Measurements from ENCODE around the gene UBE3A. TPM values are rescaled to one million over a fixed set of nuclear protein-coding genes. Genes with fewer than 3 reads are reported as not detected.
A peak's percentile ranks its signal among the peaks of the same experiment; 100 is the strongest.

Gene UBE3A
- total RNA-seq, 2 donors from 2014 or later = 39.5 to 104 TPM

GRCh38 chr15:25345943-25346342, 92.9 kb downstream of the UBE3A start:
- peak; percentile 12 for ATAC-seq (ENCODE audit: insufficient number of reproducible peaks, low FRiP score, low read depth)
- Histone ChIP-seq H3K4me1 (ENCODE audit: control insufficient read depth in 1 of 2, low read depth in 2 of 2) (peaks cover 15 to 16% of the 10 kb centered on the region in 2 donors), H3K9me3 (no peaks in the 10 kb centered on the region), H3K27me3 (replicated peaks; ENCODE audit: insufficient read depth) (no peaks in the 10 kb centered on the region), H3K27ac (peak overlapping the region in 1 of 2 donors; percentile 47), H3K36me3 (no peaks in the 10 kb centered on the region), H3K4me3 (no peak overlapping the region)
- DNase-seq (ENCODE audit: low spot score) = peak; percentile 7
- TF ChIP-seq, protein P1, sequence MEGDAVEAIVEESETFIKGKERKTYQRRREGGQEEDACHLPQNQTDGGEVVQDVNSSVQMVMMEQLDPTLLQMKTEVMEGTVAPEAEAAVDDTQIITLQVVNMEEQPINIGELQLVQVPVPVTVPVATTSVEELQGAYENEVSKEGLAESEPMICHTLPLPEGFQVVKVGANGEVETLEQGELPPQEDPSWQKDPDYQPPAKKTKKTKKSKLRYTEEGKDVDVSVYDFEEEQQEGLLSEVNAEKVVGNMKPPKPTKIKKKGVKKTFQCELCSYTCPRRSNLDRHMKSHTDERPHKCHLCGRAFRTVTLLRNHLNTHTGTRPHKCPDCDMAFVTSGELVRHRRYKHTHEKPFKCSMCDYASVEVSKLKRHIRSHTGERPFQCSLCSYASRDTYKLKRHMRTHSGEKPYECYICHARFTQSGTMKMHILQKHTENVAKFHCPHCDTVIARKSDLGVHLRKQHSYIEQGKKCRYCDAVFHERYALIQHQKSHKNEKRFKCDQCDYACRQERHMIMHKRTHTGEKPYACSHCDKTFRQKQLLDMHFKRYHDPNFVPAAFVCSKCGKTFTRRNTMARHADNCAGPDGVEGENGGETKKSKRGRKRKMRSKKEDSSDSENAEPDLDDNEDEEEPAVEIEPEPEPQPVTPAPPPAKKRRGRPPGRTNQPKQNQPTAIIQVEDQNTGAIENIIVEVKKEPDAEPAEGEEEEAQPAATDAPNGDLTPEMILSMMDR (IDR thresholded peaks at IDR 0.05) = peak; percentile 33

- no peak for ATAC-seq (ENCODE audit: insufficient number of reproducible peaks, low FRiP score, low read depth)
- no peaks in the 10 kb centered on the region for H3K27me3 ChIP-seq (replicated peaks; ENCODE audit: insufficient read depth)
- no peak for DNase-seq (ENCODE audit: low spot score)
- H3K4me3 ChIP-seq = no peak overlapping the region
- H3K36me3 ChIP-seq = peaks cover 14% of the 10 kb centered on the region
- no peaks in the 10 kb centered on the region for H3K9me3 ChIP-seq
- H3K4me1 ChIP-seq (ENCODE audit: control insufficient read depth in 1 of 2, low read depth in 2 of 2) = peaks cover 15 to 16% of the 10 kb centered on the region in 2 donors
- TF ChIP-seq, protein P1 (IDR thresholded peaks at IDR 0.05) = no peak
- no peak overlapping the region for H3K27ac ChIP-seq
These were observed 96.2 kb downstream of the UBE3A start for GRCh38 chr15:25342629-25343028.

DNA sequence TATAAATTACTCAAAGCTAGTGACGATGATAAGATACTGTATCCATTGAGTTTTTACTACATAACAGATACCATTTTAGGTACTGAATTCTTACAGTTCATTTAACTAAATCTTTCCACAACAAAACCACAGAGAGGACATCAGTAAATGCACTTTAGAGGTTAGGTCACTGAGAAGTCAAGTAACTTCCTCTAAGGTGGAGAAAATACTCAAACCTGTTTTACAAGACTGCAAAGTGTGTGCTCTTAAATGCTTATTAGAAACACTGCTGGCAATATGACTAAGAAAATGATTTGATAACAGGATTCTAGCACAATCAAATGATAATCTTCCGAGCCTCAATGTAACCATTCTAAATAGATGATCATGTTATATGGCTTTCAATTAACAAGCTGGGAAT, 99.4 kb downstream of the UBE3A start:
- Histone ChIP-seq H3K4me3 (no peak overlapping the region), H3K9me3 (no peaks in the 10 kb centered on the region), H3K27ac (no peak overlapping the region), H3K4me1 (ENCODE audit: control insufficient read depth in 1 of 2, low read depth in 2 of 2) (no peaks in the 10 kb centered on the region), H3K27me3 (replicated peaks; ENCODE audit: insufficient read depth) (no peaks in the 10 kb centered on the region), H3K36me3 (peaks cover 22% of the 10 kb centered on the region)
- no peak for DNase-seq (ENCODE audit: low spot score)
- ATAC-seq (ENCODE audit: insufficient number of reproducible peaks, low FRiP score, low read depth) = no peak
- TF ChIP-seq, protein P1 (IDR thresholded peaks at IDR 0.05) = no peak

DNA sequence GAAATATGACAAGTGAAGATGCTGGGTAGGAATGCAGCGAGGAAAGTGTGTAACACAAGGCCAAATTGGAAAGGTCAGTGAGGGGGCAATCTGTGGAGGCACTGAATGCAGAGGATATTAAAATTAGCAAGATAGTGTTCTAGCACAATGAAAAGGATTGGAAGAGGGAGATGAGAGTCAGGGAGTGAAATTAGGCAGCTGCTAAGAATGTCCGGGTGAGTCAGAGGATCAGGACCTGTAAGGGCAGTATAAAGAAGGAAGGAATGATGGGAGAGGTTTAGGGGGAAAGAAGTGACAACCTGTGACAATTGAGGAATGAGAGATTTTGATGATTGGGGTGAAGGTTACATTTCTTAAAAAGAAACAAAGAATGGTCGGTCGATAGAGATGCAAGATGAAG, 103.5 kb downstream of the UBE3A start:
- Histone ChIP-seq H3K9me3 (no peaks in the 10 kb centered on the region), H3K4me1 (ENCODE audit: control insufficient read depth in 1 of 2, low read depth in 2 of 2) (no peaks in the 10 kb centered on the region), H3K27ac (no peak overlapping the region), H3K27me3 (replicated peaks; ENCODE audit: insufficient read depth) (no peaks in the 10 kb centered on the region), H3K4me3 (no peak overlapping the region), H3K36me3 (peaks cover 29% of the 10 kb centered on the region)
- TF ChIP-seq, protein P1 (IDR thresholded peaks at IDR 0.05) = no peak
- DNase-seq (ENCODE audit: low spot score) (no peak), ATAC-seq (ENCODE audit: insufficient number of reproducible peaks, low FRiP score, low read depth) (no peak)

GRCh38 chr15:25333049-25333448, 105.8 kb downstream of the UBE3A start:
- H3K4me3 ChIP-seq = no peak overlapping the region
- no peaks in the 10 kb centered on the region for H3K4me1 ChIP-seq (ENCODE audit: control insufficient read depth in 1 of 2, low read depth in 2 of 2)
- no peaks in the 10 kb centered on the region for H3K9me3 ChIP-seq
- ATAC-seq (ENCODE audit: insufficient number of reproducible peaks, low FRiP score, low read depth) = no peak
- TF ChIP-seq, protein P1 (IDR thresholded peaks at IDR 0.05) = no peak
- no peaks in the 10 kb centered on the region for H3K27me3 ChIP-seq (replicated peaks; ENCODE audit: insufficient read depth)
- DNase-seq (ENCODE audit: low spot score) = no peak
- no peak overlapping the region for H3K27ac ChIP-seq
- peaks cover 17% of the 10 kb centered on the region for H3K36me3 ChIP-seq

Measured in thoracic aorta (tissue), 2 donors.